Stimulated activated memory B cell treated with anti-CD40 and anti-IgM and Interleukin-4, amounts not matched to agents 10 μg/mL and 1 μg/mL and 100 μg/mL, for 72 hours (primary cell): ENCODE results near the gene KCNQ2.

Source experiments
- ATAC-seq: fragments of 150-1000 bp; cut with Tn5 transposase; 2 replicates; pipeline ENCODE4 v1.10.0; 2021
- H3K27ac Mint-ChIP-seq: one replicate; pipeline ENCODE4 v1.8.0; 2022; ENCODE audit warnings: mild to moderate bottlenecking, mixed read lengths
- H3K27me3 Mint-ChIP-seq: one replicate; pipeline ENCODE4 v1.8.0; 2022; ENCODE audit warnings: mixed read lengths
- H3K36me3 Mint-ChIP-seq: one replicate; pipeline ENCODE4 v1.8.0; 2022; ENCODE audit warnings: mixed read lengths
- H3K4me1 Mint-ChIP-seq: one replicate; pipeline ENCODE4 v1.8.0; 2022; ENCODE audit warnings: mixed read lengths
- H3K4me3 Mint-ChIP-seq: one replicate; pipeline ENCODE4 v1.8.0; 2022; ENCODE audit warnings: mild to moderate bottlenecking, moderate library complexity, mixed read lengths
- H3K9me3 Mint-ChIP-seq: one replicate; pipeline ENCODE4 v1.8.0; 2022; ENCODE audit warnings: mixed read lengths

KCNQ2 gene

DNA sequence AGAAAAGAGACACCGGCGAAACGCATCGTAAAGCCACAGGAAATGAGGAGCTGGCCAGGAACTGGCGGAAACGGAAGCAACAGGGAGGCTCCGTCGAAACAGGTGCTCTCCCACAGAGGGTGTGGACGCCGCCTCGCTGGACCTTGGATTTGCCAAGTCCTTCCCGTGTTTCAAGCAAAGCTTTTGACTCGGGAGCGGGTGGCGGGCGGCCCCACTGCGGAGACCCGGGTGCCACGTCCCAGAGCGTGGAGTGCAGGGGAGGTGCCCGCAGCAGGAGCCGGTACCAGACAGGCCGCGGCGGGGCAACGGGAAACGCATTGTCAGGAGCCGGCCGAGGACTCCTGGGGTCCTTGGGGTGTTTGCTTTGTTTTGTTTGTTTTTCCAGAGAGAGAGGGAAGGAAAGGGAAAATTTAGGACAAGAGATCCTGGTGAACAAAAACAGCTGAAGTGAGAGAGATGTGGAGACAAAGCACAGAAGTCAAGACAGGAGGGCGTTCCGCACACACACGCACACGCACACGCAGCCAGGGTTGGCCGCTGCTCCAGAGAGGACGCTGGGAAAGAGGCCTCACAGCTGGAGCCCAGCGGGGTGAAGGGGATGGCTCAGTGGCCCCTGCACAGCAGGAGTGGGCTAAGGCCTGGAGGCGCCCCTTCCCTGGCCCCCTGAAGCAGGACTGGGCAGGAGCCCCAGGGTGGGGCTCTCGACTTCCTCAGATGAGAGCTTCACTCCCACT is 60.4 kb downstream of the KCNQ2 start:
- ATAC-seq = no peak
- Mint-ChIP-seq H3K27me3 (peaks cover 29% of the 10 kb centered on the region), H3K4me3 (no peak overlapping the region), H3K9me3 (peaks cover 4% of the 10 kb centered on the region), H3K4me1 (no peaks in the 10 kb centered on the region), H3K36me3 (no peaks in the 10 kb centered on the region), H3K27ac (no peak overlapping the region)

DNA sequence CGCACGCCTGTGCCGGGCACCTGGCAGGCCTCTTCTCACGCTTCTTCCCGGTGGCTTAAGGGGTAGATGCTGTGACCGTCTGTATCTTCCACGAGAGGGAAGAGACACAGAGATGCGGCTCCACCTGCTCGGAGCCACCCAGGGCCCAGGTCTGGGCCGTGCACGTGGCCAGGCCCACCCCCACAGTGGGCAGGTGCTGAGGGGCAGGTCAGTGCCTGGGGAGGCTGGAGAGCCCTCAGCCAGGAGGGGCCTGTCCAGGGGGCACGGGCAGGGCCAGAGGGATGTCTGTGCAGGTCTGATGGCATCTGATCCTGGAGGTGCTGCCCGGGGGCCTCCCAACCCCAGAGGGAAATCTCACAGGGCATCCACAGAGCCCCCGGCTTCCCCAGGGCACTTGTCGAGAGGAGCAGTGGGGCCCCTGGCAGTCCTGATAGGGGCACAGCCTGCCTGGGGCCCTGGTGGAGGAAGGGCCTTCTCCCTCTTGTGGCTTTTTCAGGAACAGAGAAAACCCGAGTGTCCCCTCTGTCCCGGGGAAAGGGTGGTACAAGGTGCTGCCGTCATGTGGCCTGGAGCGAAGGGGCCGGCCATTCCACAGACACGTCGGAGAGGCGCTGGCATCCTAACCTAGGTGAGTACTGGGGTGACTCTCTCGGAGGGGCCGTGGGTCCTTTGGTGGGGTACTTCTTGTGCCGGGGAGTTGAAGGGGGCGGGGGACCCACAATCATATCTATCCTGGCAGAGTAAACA is 61.1 kb downstream of the KCNQ2 start:
- Mint-ChIP-seq H3K36me3 (no peaks in the 10 kb centered on the region), H3K27ac (no peak overlapping the region), H3K4me3 (no peak overlapping the region)

DNA sequence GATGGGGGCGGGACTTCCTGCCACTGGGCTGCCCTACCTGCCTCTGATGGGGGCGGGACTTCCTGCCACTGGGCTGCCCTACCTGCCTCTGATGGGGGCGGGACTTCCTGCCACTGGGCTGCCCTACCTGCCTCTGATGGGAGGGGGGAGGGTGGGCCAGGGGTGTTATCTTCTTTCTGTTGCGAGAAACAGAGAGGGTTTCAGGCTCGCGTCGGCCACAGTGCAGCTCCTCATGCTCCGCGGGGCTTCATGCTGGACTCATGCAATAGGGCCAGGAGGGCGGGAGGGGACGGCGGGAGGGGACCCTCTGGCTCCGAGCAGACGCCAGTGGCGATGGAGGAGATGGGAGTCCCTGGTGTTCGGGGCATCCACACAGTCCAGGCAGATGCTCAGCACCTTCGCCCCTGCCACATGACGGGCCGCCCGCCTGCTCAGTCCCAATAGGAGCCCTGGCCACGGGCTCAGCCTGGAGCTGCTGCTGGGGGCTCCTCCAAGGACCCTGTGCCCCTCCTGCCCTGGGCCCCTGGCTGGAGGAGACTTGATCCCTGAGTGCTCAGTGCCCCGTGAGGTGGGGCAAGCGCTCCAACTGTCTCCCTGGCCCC is 62.5 kb downstream of the KCNQ2 start:
- H3K4me3 Mint-ChIP-seq = no peak overlapping the region

More for the DNA sequence above, 61.1 kb downstream of the KCNQ2 start:
- H3K9me3 Mint-ChIP-seq = peaks cover 4% of the 10 kb centered on the region
- no peak for ATAC-seq
- no peaks in the 10 kb centered on the region for H3K4me1 Mint-ChIP-seq
- peaks cover 24% of the 10 kb centered on the region for H3K27me3 Mint-ChIP-seq

DNA sequence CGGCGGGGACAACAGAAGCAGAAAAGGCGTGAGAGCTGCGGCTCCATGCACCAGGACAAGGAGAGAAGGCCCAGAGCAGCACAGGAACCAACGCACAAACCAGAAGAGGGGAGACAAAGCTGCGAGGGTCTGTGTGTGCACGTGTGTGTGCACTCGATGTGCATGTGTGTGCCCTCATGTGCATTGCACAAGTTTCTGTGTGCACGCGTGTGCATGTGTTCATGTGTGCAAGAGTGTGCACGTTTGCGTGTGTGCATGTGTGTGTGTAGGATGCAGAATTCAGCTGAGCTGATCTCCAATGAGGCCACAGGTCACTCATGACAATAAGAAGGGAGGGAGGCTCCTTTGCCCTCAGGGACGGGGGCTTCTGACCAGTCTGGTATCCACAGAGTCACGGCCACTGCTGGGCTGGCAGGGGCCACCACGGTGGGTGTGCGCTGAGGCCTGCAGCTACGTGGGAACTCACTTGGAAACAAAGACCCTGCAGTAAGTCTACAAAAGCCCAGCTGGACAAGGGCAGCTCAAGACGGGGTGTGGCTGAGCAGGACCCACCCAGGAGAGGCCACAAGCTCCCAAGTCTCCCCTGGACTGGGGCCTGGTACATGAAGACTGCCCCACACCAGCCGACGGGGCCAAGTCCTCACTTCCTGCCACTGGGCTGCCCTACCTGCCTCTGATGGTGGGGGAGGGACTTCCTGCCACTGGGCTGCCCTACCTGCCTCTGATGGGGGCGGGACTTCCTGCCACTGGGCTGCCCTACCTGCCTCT is 63.2 kb downstream of the KCNQ2 start:
- Mint-ChIP-seq H3K36me3 (no peaks in the 10 kb centered on the region), H3K4me1 (peaks cover under 1% of the 10 kb centered on the region), H3K27me3 (peaks cover 24% of the 10 kb centered on the region), H3K9me3 (peaks cover 4% of the 10 kb centered on the region), H3K4me3 (no peak overlapping the region), H3K27ac (no peak overlapping the region)
- no peak for ATAC-seq

More for the DNA sequence above, 62.5 kb downstream of the KCNQ2 start:
- H3K27me3 Mint-ChIP-seq = peaks cover 24% of the 10 kb centered on the region
- ATAC-seq = no peak
- no peaks in the 10 kb centered on the region for H3K36me3 Mint-ChIP-seq
- H3K9me3 Mint-ChIP-seq = peaks cover 4% of the 10 kb centered on the region
- H3K4me1 Mint-ChIP-seq = no peaks in the 10 kb centered on the region
- no peak overlapping the region for H3K27ac Mint-ChIP-seq

GRCh38 chr20:63408684-63409046 is 63.8 kb downstream of the KCNQ2 start:
- H3K4me1 Mint-ChIP-seq = peaks cover 6% of the 10 kb centered on the region
- ATAC-seq = no peak
- H3K27me3 Mint-ChIP-seq = peaks cover 24% of the 10 kb centered on the region
- no peaks in the 10 kb centered on the region for H3K36me3 Mint-ChIP-seq
- H3K4me3 Mint-ChIP-seq = no peak overlapping the region
- peaks cover 4% of the 10 kb centered on the region for H3K9me3 Mint-ChIP-seq
- no peak overlapping the region for H3K27ac Mint-ChIP-seq

DNA sequence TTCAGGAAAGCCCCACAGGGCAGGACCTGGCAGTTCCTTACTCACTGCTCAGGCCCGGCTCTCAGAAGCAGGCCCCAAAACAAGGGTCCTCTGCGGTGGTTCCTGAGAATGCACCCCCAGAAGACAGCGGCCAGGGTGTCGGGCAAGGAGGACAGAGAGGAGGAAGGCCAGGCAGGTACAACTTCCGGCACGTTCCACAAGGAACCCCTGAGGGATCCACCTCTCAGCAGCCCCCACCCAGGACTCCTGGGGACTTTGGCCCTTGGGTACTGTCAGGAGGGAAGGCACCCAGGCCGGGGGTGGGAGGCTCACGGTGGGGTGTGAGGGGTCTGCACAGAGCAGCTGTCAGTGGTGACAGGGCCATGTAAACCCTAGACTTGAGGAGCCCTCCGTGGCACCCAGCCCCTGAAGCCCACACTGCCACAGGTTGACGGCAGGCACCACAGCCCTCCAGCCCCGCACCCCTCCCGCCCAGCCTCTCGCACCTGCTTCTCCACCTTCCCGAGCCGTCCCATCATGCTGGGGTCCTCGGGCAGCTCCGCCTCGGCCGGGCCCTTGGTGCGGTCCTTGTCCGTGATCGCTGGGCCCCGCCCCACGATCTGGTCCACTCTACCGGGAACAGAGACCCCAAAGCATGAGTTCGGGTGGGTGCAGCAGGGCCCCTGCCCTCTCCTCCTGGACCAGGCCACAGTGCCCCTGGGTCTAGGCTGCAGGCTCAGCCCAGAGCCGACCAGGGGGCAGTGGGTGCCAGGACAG is 64.3 kb downstream of the KCNQ2 start:
- peaks cover 6% of the 10 kb centered on the region for H3K4me1 Mint-ChIP-seq
- H3K36me3 Mint-ChIP-seq = no peaks in the 10 kb centered on the region
- H3K27me3 Mint-ChIP-seq = peaks cover 24% of the 10 kb centered on the region
- ATAC-seq = peak; percentile 11
- H3K9me3 Mint-ChIP-seq = peaks cover 4% of the 10 kb centered on the region
- H3K27ac Mint-ChIP-seq = no peak overlapping the region
- H3K4me3 Mint-ChIP-seq = no peak overlapping the region

GRCh38 chr20:63406617-63407245 is 65.7 kb downstream of the KCNQ2 start:
- H3K4me3 Mint-ChIP-seq = no peak overlapping the region
- peaks cover 11% of the 10 kb centered on the region for H3K27me3 Mint-ChIP-seq
- H3K27ac Mint-ChIP-seq = no peak overlapping the region
- H3K36me3 Mint-ChIP-seq = no peaks in the 10 kb centered on the region
- peaks cover 4% of the 10 kb centered on the region for H3K9me3 Mint-ChIP-seq
- ATAC-seq = peak; percentile 3
- peaks cover 6% of the 10 kb centered on the region for H3K4me1 Mint-ChIP-seq

DNA sequence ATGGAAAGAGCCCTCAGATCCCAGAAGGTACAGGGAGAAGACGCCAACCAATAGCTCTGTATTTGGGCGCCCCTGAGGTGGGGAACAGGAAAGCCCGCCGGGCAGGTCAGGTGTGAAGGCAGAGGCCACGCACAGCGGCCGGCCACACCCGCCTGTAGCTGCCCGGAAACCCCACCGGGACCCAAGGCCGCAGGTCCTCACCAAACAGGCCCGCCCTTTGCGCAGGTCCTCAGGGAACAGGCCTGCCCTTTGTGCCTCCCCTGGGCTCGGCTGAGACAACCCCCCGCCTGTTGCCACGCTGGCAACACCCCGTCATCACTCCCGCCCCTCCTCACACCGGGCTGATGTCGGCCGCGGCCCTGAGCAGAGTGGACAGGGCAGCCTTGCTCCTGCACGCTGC is 66.4 kb downstream of the KCNQ2 start:
- Mint-ChIP-seq H3K27ac (no peak overlapping the region), H3K9me3 (peaks cover 4% of the 10 kb centered on the region), H3K27me3 (peaks cover 9% of the 10 kb centered on the region), H3K4me3 (no peak overlapping the region), H3K36me3 (no peaks in the 10 kb centered on the region), H3K4me1 (peaks cover 6% of the 10 kb centered on the region)
- no peak for ATAC-seq

DNA sequence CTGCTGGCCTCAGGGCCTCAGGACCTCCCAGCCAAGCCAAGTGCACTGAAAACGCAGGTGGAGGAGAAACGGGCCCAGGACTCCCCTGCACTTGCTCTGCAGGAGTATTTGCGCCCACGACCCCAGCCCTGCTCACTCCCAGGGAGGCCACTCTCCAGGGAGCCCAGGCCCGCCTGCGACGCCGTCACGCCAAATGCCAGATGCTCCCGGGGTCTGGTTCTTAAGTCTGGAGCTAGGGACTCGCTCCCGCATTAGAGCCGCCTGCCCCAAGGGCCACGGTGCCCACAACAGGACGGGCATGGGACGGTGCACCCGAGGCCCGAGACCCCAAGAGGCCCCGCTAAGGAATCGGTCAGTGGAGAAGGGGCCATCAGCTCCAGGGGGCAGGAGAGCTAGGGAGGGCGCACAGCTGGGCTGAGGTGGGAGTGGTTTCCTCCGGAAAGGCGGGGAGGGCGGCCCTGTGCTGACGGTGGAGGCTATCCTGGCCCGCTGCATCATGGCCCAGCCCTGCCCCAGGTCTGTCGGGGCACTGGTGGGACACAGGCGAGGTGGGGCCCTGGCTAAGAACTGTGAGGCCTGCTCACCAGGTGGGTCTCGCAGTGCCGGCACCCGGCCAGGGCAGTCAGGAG is 67.2 kb downstream of the KCNQ2 start:
- Mint-ChIP-seq H3K4me3 (no peak overlapping the region), H3K4me1 (peaks cover 6% of the 10 kb centered on the region), H3K27me3 (peaks cover 8% of the 10 kb centered on the region), H3K9me3 (peaks cover 4% of the 10 kb centered on the region), H3K27ac (no peak overlapping the region), H3K36me3 (no peaks in the 10 kb centered on the region)
- no peak for ATAC-seq

DNA sequence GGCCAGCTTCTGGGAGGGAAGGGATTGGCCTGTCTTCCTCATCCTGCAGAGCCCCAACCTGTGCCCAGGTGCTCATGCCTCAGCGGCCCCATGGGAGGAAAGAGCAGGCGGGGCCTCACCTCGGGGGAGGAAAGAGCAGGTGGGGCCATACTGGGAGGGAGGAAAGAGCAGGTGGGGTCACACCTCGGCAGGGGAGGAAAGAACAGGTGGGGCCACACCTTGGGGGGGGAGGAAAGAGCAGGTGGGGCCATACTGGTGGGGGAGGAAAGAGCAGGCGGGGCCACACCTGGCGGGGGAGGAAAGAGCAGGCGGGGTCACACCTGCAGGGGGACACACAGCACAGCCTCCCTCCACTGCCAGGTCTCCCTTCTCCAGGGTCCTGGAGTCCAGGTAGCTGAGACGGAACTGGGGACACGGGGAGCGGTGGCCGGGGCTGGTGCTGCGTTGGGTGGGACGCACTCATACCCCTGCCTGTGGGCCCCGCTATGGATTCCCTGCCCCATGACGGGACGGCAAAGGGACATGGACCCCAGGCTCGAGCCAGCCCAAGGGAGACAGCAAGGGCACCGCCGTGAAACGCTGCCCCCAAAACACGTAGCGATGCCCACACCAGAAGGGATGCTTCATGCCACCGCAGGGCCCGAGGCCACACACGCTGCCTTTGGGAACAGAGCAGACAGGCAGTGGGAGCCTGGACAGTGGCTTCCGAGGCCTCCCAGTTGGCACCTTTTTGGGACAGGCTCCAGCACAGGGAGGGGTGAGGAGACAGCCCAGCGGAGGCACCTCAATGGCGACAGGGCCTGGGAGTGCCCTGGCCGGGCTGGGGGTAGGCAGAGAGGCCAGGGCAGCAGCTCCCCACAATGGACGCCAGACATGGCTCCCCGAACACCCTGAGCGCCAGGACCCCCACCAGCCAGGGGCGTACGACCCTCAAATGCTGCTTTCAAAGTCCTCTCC is 68.0 kb downstream of the KCNQ2 start:
- no peaks in the 10 kb centered on the region for H3K36me3 Mint-ChIP-seq
- H3K9me3 Mint-ChIP-seq = peaks cover 4% of the 10 kb centered on the region
- H3K4me1 Mint-ChIP-seq = peaks cover 6% of the 10 kb centered on the region
- H3K27ac Mint-ChIP-seq = no peak overlapping the region
- H3K27me3 Mint-ChIP-seq = peaks cover 8% of the 10 kb centered on the region
- H3K4me3 Mint-ChIP-seq = no peak overlapping the region
- ATAC-seq = no peak

DNA sequence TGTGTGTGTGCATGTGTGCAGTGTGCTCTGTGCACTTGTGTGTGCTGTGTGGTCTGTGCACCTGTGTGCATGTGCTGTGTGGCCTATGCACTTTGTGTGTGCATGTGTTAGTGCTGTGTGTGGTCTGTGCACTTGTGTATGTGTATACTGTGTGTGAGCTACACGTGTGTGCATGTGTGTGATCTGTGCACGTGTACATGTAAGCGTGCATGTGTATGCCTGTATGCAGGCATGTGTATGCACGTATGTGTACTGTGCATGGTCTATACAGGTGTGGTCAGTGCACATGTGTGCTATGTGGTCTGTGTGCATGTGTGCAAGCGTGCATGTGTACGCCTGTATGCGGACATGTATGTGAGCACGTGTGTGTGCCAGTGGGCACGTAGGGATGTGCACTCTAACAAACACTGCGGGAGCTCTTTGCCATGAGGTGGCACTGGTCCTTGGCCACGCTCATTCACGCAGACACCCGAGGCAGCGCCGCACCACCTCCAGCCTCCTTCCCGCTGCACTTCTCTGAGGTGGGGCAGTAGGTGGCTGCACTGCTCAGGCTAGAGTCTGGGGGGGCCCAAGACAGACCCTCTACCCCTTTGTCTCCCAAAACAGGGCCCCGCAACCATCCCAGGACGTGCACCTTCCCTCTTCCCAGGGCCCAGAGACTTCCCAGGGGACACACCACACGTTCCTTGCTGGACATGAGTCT is 68.9 kb downstream of the KCNQ2 start:
- H3K4me3 Mint-ChIP-seq = no peak overlapping the region
- peaks cover 8% of the 10 kb centered on the region for H3K27me3 Mint-ChIP-seq
- peaks cover 6% of the 10 kb centered on the region for H3K4me1 Mint-ChIP-seq
- no peak for ATAC-seq
- H3K9me3 Mint-ChIP-seq = no peaks in the 10 kb centered on the region
- no peak overlapping the region for H3K27ac Mint-ChIP-seq
- H3K36me3 Mint-ChIP-seq = no peaks in the 10 kb centered on the region

DNA sequence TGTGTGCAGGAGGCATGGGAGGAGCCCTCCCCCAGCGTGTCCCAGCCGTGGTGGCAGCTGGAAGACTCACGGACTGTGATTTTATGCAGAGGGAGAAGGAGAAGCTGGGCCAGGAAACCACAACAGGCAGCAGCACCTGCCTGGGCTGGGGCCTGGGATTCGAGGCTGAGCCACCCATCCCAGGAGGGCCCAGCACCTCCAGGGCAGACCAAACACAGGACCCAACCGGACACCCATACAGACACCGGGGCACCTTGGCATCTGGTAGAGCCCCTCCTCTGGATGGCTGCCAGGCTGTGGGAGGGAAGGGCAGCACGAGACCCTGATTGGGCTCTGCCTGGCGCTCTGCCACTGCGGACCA is 69.6 kb downstream of the KCNQ2 start:
- Mint-ChIP-seq H3K27ac (no peak overlapping the region), H3K36me3 (no peaks in the 10 kb centered on the region), H3K4me1 (peaks cover 6% of the 10 kb centered on the region), H3K9me3 (no peaks in the 10 kb centered on the region), H3K4me3 (no peak overlapping the region), H3K27me3 (peaks cover 12% of the 10 kb centered on the region)
- ATAC-seq = no peak
